ENCODE data around the gene ITK. TPM values are rescaled to one million over a fixed set of nuclear protein-coding genes. Genes with fewer than 3 reads are reported as not detected.
A peak's percentile ranks its signal among the peaks of the same experiment; 100 is the strongest.

Gene ITK
- total RNA-seq, 4 donors from 2014 or later = 1.7 to 3.6 (median 3.0) TPM

DNA sequence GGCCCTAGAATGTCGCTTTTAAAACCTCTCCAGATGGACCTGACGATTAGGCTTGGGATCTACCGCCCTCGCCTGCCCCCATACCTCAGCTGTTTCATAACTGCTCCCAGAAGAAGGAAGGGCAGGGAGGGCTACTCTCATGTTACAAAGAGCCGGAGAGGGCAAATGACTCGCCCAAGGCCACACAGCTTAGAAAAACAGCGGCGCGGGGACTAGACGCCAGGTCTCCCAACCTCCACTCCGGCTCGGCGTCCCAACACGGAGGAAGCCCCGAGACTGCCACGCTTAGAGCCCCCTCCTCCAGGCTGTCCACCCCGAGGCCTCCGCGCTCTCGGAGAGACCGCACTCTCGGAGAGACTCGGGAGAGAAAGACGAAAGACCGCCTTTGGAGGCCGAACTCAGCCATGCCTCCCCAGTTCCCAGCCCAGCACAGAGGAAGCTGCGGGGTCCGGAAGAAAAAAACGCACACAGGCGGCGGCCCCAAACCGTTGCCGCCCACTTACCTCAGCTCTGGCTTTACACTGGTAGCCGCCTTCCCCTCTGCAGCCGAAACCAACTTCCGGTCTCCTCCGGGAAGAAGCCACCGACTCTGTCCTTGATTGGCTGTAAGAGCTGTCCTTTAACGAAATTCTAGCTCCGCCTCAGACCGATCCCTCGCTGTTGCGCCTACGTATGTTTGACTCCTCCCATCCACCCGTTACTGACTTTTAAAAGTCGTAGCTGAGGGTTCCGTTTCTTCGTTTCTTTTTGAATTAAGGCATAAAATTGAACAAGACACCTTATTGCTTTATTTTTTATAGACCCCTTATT, 38.1 kb upstream of the ITK start, which contains the start of gene MED7:
TSS of gene MED7 (minus strand) at position 549 of the 810 bp plus-strand sequence. CDS start 3,434 bp downstream, outside the sequence.
- Histone ChIP-seq H3K9me3 (no peaks in the 10 kb centered on the region), H3K4me1 (peaks cover 10% of the 10 kb centered on the region in 2 donors), H3K27me3 (no peaks in the 10 kb centered on the region), H3K27ac (peak within 1 kb of the TSS; percentile 77 to 86 (median 81)), H3K36me3 (peaks cover 5 to 6% of the 10 kb centered on the region in 2 donors), H3K4me3 (replicated peaks in 1 of 3) (peak within 1 kb of the TSS; percentile 67 to 86 (median 76))
- WGBS, 2 donors = 0 to 1% methylated on average over 24 to 47 of the region's 48 CpGs
- peak; percentile 92 to 93 for DNase-seq
- peak; percentile 5 to 84 for TF ChIP-seq POLR2A (IDR thresholded peaks at IDR 0.05)
- TF ChIP-seq, protein P1, sequence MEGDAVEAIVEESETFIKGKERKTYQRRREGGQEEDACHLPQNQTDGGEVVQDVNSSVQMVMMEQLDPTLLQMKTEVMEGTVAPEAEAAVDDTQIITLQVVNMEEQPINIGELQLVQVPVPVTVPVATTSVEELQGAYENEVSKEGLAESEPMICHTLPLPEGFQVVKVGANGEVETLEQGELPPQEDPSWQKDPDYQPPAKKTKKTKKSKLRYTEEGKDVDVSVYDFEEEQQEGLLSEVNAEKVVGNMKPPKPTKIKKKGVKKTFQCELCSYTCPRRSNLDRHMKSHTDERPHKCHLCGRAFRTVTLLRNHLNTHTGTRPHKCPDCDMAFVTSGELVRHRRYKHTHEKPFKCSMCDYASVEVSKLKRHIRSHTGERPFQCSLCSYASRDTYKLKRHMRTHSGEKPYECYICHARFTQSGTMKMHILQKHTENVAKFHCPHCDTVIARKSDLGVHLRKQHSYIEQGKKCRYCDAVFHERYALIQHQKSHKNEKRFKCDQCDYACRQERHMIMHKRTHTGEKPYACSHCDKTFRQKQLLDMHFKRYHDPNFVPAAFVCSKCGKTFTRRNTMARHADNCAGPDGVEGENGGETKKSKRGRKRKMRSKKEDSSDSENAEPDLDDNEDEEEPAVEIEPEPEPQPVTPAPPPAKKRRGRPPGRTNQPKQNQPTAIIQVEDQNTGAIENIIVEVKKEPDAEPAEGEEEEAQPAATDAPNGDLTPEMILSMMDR (IDR thresholded peaks at IDR 0.05) = no peak
- intact Hi-C loops (cut with DNase I) = loop anchor here (10.0 kb wide), 1 partner anchor 592 kb away; the partner anchor contains the start of gene THG1L

DNA sequence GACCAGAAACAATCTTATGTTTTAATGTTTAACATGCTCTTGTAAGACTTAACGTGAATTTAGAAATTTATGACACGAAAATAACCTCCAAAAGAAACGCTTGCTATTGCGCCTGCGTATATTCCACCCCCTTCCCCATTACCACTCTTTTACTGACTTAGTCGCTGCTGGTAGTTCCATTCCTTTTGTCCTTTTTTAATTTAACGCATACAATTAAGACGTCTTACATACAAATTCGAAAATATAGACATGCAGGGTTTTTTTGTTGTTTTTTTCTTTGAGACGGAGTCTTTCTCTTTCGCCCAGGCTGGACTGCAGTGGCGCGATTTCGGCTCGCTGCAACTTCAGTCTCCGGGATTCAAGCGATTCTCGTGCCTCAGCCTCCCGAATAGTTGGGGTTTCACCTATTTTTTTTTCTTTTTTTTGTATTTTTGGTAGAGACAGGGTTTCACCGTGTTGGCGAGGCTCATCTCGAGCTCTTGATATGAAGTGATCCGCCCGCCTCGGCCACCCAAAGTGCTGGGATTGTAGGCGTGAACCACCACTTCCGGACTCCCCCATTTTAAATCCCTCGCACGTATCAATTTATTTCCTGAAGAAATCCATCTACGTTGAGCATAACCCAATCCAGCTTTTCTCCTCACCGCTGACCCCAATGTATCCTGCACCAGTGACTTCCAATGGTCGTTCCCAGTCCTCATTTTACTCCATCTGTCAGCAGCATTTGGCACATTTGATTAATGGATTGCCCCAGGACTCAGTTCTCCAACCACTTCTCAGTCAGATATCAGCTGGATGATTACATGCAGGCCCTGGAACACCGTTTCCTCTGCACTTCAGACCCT, 37.3 kb upstream of the ITK start:
- no peak for TF ChIP-seq POLR2A (IDR thresholded peaks at IDR 0.05)
- Histone ChIP-seq H3K4me3 (replicated peaks in 1 of 3) (peak overlapping the region in 2 of 3 donors; percentile 67 to 86), H3K27me3 (no peaks in the 10 kb centered on the region), H3K36me3 (no peaks in the 10 kb centered on the region), H3K9me3 (no peaks in the 10 kb centered on the region), H3K27ac (peak overlapping the region; percentile 77 to 86 (median 81)), H3K4me1 (peaks cover 10% of the 10 kb centered on the region in 2 donors)
- intact Hi-C loops (cut with DNase I) = loop anchor here (10.0 kb wide), 1 partner anchor 591 kb away; the partner anchor contains the start of gene THG1L
- 7 to 8% methylated on average over 33 of the region's 33 CpGs for WGBS, 2 donors
- peak; percentile 40 to 44 for DNase-seq

DNA sequence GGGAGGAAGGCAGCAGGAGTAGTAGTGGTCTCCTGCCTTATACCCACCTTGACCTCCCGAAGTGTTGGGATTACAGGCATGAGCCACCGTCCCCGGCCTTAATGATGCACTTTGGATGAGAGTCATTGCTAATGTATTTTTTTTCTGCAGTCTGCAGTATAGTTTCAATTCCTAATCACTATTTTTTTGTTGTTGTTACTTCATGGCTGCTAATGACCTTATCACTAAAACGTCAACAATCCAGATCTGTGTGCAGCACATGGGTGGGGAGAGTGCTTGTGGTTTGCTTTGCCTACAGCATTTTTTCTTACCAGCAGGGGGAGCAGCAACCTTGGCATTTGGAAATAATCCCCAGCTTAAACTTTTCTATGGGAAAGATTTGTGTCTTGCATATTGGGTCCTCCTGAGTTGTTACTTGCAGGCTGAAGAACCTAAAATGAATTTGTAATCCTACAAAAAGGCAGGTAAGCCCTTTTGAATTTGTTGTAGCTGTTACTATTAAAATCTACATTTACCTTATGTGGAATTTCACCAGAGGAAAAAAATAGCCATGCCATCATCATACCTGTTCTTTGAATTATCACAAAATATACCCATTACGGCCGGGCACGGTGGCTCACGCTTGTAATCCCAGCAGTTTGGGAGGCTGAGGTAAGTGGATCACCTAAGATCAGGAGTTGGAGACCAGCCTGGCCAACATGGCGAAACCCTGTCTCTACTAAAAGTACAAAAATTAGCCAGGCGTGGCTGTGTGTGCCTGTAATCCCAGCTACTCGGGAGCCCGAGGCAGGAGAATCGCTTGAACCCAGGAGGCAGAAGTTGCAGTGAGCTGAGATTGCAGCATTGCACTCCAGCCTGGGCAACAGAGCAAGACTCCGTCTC, 31.7 kb upstream of the ITK start:
- DNase-seq = peak; percentile 53 to 62
- WGBS, 2 donors = 67 to 69% methylated on average over 14 of the region's 14 CpGs
- no peak for TF ChIP-seq POLR2A (IDR thresholded peaks at IDR 0.05)
- TF ChIP-seq, protein P1 (IDR thresholded peaks at IDR 0.05) = peak; percentile 59 to 86 (median 66)
- Histone ChIP-seq H3K36me3 (no peaks in the 10 kb centered on the region), H3K27ac (no peak overlapping the region), H3K4me3 (replicated peaks in 1 of 3) (no peak overlapping the region), H3K9me3 (no peaks in the 10 kb centered on the region), H3K4me1 (no peaks in the 10 kb centered on the region), H3K27me3 (no peaks in the 10 kb centered on the region)
- intact Hi-C loops (cut with DNase I) = loop anchor here (10.0 kb wide), 1 partner anchor 586 kb away; the partner anchor contains the start of gene THG1L

DNA sequence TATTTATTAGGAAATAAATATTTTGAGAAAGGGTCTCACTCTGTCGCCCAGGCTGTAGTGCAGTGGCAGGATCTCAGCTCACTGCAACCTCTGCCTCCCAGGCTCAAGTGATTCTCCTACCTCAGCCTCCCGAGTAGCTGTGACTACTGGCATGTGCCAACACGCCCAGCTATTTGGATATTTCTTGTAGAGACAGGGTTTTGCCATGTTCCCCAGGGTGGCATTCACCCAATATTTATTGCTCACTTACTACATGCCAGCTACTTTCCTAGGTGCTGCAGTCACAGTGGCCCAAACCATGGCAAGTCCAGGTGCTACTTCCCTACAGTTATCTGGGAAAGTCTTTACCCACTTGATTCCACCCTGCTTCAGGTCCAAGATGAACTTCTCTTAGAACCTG, 29.6 kb upstream of the ITK start:
- no peaks in the 10 kb centered on the region for H3K4me1 ChIP-seq
- intact Hi-C loops (cut with DNase I) = no loop called here
- no peak overlapping the region for H3K4me3 ChIP-seq (replicated peaks in 1 of 3)
- no peaks in the 10 kb centered on the region for H3K9me3 ChIP-seq
- H3K36me3 ChIP-seq = no peaks in the 10 kb centered on the region
- TF ChIP-seq POLR2A (IDR thresholded peaks at IDR 0.05) = no peak
- TF ChIP-seq, protein P1 (IDR thresholded peaks at IDR 0.05) = no peak
- no peak for DNase-seq
- H3K27ac ChIP-seq = no peak overlapping the region
- WGBS, 2 donors = 92 to 95% methylated on average over 3 of the region's 3 CpGs
- H3K27me3 ChIP-seq = no peaks in the 10 kb centered on the region
